Upper lobe of left lung (tissue), 4 donors: ENCODE results near the gene TBC1D17.

Experiments used
- POLR2A ChIP-seq, 4 donors: fragments of 450-650 bp; IDR thresholded peaks; one replicate each; pipeline ENCODE4 v1.5.1; 2016 to 2017; ENCODE audit warnings: antibody characterized with exemption in 4 of 4, mild to moderate bottlenecking in 2 of 4
- POLR2AphosphoS5 ChIP-seq, 2 donors: sonication (generic); formaldehyde crosslinking; IDR thresholded peaks; one replicate each; pipeline ENCODE4 v1.5.1; 2017; ENCODE audit warnings: antibody characterized with exemption in 2 of 2

DNA sequence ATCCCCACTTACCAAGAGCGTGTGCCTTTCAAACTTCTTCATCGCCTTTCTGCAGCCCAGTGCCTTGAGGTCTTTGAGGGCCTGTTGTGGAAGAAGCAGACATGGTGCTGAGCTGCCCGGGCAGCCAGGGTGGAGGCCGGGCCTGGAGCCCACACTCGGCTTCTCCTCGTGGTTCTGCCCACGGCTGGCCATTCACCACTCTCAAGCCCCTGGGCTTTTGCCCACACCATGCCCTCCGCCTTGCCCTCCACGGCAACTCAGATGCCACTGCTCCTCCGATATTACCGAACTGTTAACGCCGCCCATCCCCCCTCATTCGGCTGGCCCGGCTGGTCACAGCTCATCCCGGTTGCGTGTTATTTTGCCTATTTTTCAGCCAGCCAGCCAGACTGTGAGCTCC, 13.9 kb downstream of the TBC1D17 start:
- TF ChIP-seq POLR2A (IDR thresholded peaks at IDR 0.05): no peak
- TF ChIP-seq POLR2AphosphoS5 (IDR thresholded peaks at IDR 0.05): no peak
